Measurements from ENCODE around the gene HDC. TPM values are rescaled to one million over a fixed set of nuclear protein-coding genes. Genes with fewer than 3 reads are reported as not detected.

HDC gene
- total and polyA plus RNA-seq, 10 of the 15 experiments (the other 5 are each of a cell fraction or from before 2014, with no cell fraction given), result not detected

DNA sequence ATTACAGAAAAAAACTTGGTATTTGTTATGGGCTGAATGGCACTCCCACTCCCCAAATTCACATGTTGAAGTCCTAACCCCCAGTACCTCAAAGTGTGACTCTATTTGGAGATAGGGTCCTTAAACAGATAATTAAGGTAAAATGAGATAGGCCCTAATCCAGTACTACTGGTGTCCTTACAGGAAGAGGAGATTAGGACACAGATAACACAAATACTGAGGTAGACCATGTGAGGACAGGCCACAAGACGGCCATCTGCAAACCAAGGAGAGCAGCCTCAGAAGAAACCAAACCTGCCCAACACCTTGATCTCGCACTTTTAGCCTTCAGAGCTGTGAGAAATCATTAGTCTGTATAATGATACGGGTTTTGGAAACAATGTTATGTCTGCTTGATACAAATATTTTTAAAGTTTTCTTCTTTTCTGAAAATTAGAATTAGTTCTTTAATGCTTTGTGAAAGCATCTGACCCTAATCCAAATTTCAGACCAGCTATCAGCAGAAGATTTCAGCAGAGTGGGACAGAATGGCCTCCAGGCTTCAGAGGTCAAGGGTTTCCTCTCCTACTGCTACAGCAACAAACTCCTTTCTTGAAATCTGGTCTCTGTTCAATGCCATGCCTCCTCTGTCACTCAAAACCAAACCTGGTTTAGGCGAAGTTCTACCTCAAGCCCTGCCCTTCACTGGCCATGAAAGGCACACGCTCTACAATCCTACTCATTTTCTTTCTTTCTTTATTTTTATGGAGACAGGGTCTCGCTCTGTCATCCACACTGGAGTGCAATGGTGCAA, 22.0 kb upstream of the HDC start:
- in situ Hi-C loops (cut with MboI), result no loop called here
- WGBS (ENCODE audit: insufficient coverage, insufficient replicate concordance, low lambda C conversion rate, missing lambda C conversion rate), result 82% methylated on average over 6 of the region's 6 CpGs
- Histone ChIP-seq H3K9ac (ENCODE audit: control insufficient read depth, insufficient read depth, low read length) (no peak overlapping the region), H2AFZ (ENCODE audit: control insufficient read depth, low read depth, low read length) (no peak overlapping the region), H3K27ac (ENCODE audit: control insufficient read depth, insufficient read depth) (no peak overlapping the region), H3K27me3 (replicated peaks in 1 of 2; ENCODE audit: control insufficient read depth in 2 of 2, insufficient read depth in 2 of 2, low read length in 1 of 2) (no peaks in the 10 kb centered on the region), H4K20me1 (ENCODE audit: control insufficient read depth, insufficient read depth) (no peaks in the 10 kb centered on the region), H3K79me2 (ENCODE audit: control insufficient read depth, insufficient read depth, low read length) (no peaks in the 10 kb centered on the region), H3K4me3 (no peak overlapping the region), H3K4me2 (ENCODE audit: control insufficient read depth, insufficient read depth) (no peak overlapping the region), H3K36me3 (ENCODE audit: control insufficient read depth in 2 of 2, insufficient read depth in 2 of 2, low read length in 1 of 2) (peaks cover 5 to 23% of the 10 kb centered on the region in 2 experiments), H3K4me1 (ENCODE audit: control insufficient read depth, insufficient read depth, low read length) (no peaks in the 10 kb centered on the region), H3K9me3 (replicated peaks; ENCODE audit: control insufficient read depth, insufficient read depth, low read length) (no peaks in the 10 kb centered on the region)
- intact Hi-C loops (cut with micrococcal nuclease; ENCODE audit: unreplicated experiment), result no loop called here
- ChIA-PET RAD21 (ENCODE audit: unreplicated experiment) (interaction anchor here (1.2 kb wide), 1 partner anchor 28 kb away, joined by 3 read pairs; no protein-coding TSS in a partner anchor), CTCF (no interaction called here), SMC1A (ENCODE audit: uncharacterized antibody, unreplicated experiment) (interaction anchor here (0.7 to 0.9 kb wide), 2 partner anchors 16 to 29 kb away, joined by 3 read pairs; no protein-coding TSS in a partner anchor), POLR2A (no interaction called here)
- no TSS peak for BruUV-seq (replicated peaks)
- ATAC-seq (no peak), FAIRE-seq (no peak), DNase-seq (ENCODE audit: low read depth, low spot score) (no peak)
- no peak for TF ChIP-seq IRF4 (IDR thresholded peaks at IDR 0.05; ENCODE audit: low read depth, low read length)
- TF ChIP-seq ETV6 (conservative IDR thresholded peaks at IDR 0.05 in 1 of 2, IDR thresholded peaks at IDR 0.05 in 1 of 2; ENCODE audit: borderline replicate concordance in 1 of 2, low read depth in 1 of 2), result no peak
- TF ChIP-seq GABPA (IDR thresholded peaks at IDR 0.05; ENCODE audit: low read depth), result no peak
- TF ChIP-seq NRF1 (conservative IDR thresholded peaks at IDR 0.05; ENCODE audit: low read depth, low read length), result no peak
- no peak for TF ChIP-seq STAT1 (conservative IDR thresholded peaks at IDR 0.05)
- TF ChIP-seq, protein P1, sequence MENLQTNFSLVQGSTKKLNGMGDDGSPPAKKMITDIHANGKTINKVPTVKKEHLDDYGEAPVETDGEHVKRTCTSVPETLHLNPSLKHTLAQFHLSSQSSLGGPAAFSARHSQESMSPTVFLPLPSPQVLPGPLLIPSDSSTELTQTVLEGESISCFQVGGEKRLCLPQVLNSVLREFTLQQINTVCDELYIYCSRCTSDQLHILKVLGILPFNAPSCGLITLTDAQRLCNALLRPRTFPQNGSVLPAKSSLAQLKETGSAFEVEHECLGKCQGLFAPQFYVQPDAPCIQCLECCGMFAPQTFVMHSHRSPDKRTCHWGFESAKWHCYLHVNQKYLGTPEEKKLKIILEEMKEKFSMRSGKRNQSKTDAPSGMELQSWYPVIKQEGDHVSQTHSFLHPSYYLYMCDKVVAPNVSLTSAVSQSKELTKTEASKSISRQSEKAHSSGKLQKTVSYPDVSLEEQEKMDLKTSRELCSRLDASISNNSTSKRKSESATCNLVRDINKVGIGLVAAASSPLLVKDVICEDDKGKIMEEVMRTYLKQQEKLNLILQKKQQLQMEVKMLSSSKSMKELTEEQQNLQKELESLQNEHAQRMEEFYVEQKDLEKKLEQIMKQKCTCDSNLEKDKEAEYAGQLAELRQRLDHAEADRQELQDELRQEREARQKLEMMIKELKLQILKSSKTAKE (IDR thresholded peaks at IDR 0.05; ENCODE audit: low read depth, poor library complexity, severe bottlenecking), result no peak
- no peak for TF ChIP-seq ZNF207 (IDR thresholded peaks at IDR 0.05; ENCODE audit: borderline replicate concordance)
- TF ChIP-seq CREB1 (IDR thresholded peaks at IDR 0.05; ENCODE audit: low read depth), result no peak
